Activated CD8-positive, alpha-beta memory T cell treated with anti-CD3 and anti-CD28 coated beads for 36 hours (primary cell): ENCODE measurements around the gene CKM. TPM values are rescaled to one million over a fixed set of nuclear protein-coding genes. Genes with fewer than 3 reads are reported as not detected.

ENCODE experiments used
- CTCF ChIA-PET: fragments of 350-600 bp; sonication (Branson Sonifier 250); formaldehyde crosslinking; loops from one replicate; lab custom pipeline; 2021; ENCODE audit warnings: antibody characterized with exemption; lab: Charles Lee
- POLR2A ChIA-PET: fragments of 350-600 bp; sonication (Branson Sonifier 250); formaldehyde crosslinking; loops from one replicate; lab custom pipeline; 2021; ENCODE audit warnings: antibody characterized with exemption; lab: Charles Lee
- total RNA-seq, 2 experiments: library from RNA; stranded (reverse); gene quantifications; one replicate each; pipeline ENCODE4 v1.2.3, GENCODE V29; 2021

Gene CKM
- total RNA-seq: not detected

- ChIA-PET POLR2A (no interaction called here), CTCF (no interaction called here)
Observed at GRCh38 chr19:45322744-45323281, at the start of gene CKM. CKM (minus strand) TSS chr19:45322875; CDS start chr19:45319713, 3,162 bp downstream.

GRCh38 chr19:45370410-45371204, 47.9 kb upstream of the CKM start, which contains the start of gene ERCC2:
ERCC2 (minus strand) TSS chr19:45370573; CDS start chr19:45370540, 33 bp downstream.
- ChIA-PET CTCF (interaction anchor here (3.1 kb wide), 1 partner anchor 32 kb away, joined by 9 read pairs; no protein-coding TSS in a partner anchor), POLR2A (interaction anchor here (1.0 kb wide), 1 partner anchor 68 kb away, joined by 3 read pairs; no protein-coding TSS in a partner anchor)

- CTCF ChIA-PET: interaction anchor here (0.8 to 3.1 kb wide), 3 partner anchors 30 to 110 kb away, joined by 3 to 9 read pairs (median 4); no protein-coding TSS in a partner anchor
- POLR2A ChIA-PET: no interaction called here
Observed at GRCh38 chr19:45368737-45369340, 46.2 kb upstream of the CKM start.

- ChIA-PET POLR2A (no interaction called here), CTCF (interaction anchor here (0.8 to 1.4 kb wide), 2 partner anchors 29 to 110 kb away, joined by 3 to 4 read pairs; no protein-coding TSS in a partner anchor)
Observed at GRCh38 chr19:45368127-45368526, 45.5 kb upstream of the CKM start.

GRCh38 chr19:45364696-45365095, 42.0 kb upstream of the CKM start:
- CTCF ChIA-PET: no interaction called here
- POLR2A ChIA-PET: no interaction called here

GRCh38 chr19:45363861-45364459, 41.3 kb upstream of the CKM start:
- ChIA-PET CTCF (interaction anchor here (0.6 kb wide), 1 partner anchor 122 kb away, joined by 3 read pairs; no protein-coding TSS in a partner anchor), POLR2A (no interaction called here)

GRCh38 chr19:45362291-45362690, 39.6 kb upstream of the CKM start:
- CTCF ChIA-PET: no interaction called here
- POLR2A ChIA-PET: no interaction called here

- ChIA-PET CTCF (no interaction called here), POLR2A (no interaction called here)
Observed at GRCh38 chr19:45361608-45362007, 38.9 kb upstream of the CKM start.

- POLR2A ChIA-PET: no interaction called here
- CTCF ChIA-PET: no interaction called here
Observed at GRCh38 chr19:45358213-45358792, 35.6 kb upstream of the CKM start.

- ChIA-PET POLR2A (no interaction called here), CTCF (interaction anchor here (0.6 kb wide), 1 partner anchor 47 kb away, joined by 3 read pairs; no protein-coding TSS in a partner anchor)
Observed at GRCh38 chr19:45357445-45357783, 34.7 kb upstream of the CKM start.

- ChIA-PET POLR2A (no interaction called here), CTCF (interaction anchor here (0.6 kb wide), 2 partner anchors 46 to 916 kb away, joined by 3 read pairs; no protein-coding TSS in a partner anchor)
Observed at GRCh38 chr19:45356760-45357444, 34.2 kb upstream of the CKM start.

GRCh38 chr19:45355910-45356309, 33.2 kb upstream of the CKM start:
- POLR2A ChIA-PET: interaction anchor here (0.6 kb wide), 1 partner anchor 29 kb away, joined by 3 read pairs; no protein-coding TSS in a partner anchor
- CTCF ChIA-PET: no interaction called here

GRCh38 chr19:45355402-45355801, 32.7 kb upstream of the CKM start:
- POLR2A ChIA-PET: interaction anchor here (0.6 kb wide), 2 partner anchors 29 to 545 kb away, joined by 3 to 4 read pairs; no protein-coding TSS in a partner anchor
- CTCF ChIA-PET: interaction anchor here (0.6 kb wide), 1 partner anchor 19 kb away, joined by 3 read pairs; no protein-coding TSS in a partner anchor

- POLR2A ChIA-PET: no interaction called here
Observed at GRCh38 chr19:45354241-45354842, 31.7 kb upstream of the CKM start.

GRCh38 chr19:45352914-45353796, 30.5 kb upstream of the CKM start:
- ChIA-PET POLR2A (no interaction called here), CTCF (interaction anchor here (1.8 kb wide), 1 partner anchor 14 kb away, joined by 7 read pairs; no protein-coding TSS in a partner anchor)

More at GRCh38 chr19:45354241-45354842, 31.7 kb upstream of the CKM start:
- CTCF ChIA-PET: no interaction called here

GRCh38 chr19:45352471-45352870, 29.8 kb upstream of the CKM start:
- POLR2A ChIA-PET: no interaction called here
- CTCF ChIA-PET: interaction anchor here (1.8 kb wide), 1 partner anchor 13 kb away, joined by 7 read pairs; no protein-coding TSS in a partner anchor

- CTCF ChIA-PET: interaction anchor here (1.8 kb wide), 1 partner anchor 13 kb away, joined by 7 read pairs; no protein-coding TSS in a partner anchor
- POLR2A ChIA-PET: interaction anchor here (1.0 kb wide), 1 partner anchor 23 kb away, joined by 6 read pairs; no protein-coding TSS in a partner anchor
Observed at GRCh38 chr19:45352062-45352461, 29.4 kb upstream of the CKM start.
